HG03060 (cell line): ENCODE data around the gene ZDHHC19.

Experiments
- ATAC-seq: cut with Tn5 transposase; IDR thresholded peaks from one replicate; pipeline ENCODE4 v1.9.1; 2021; ENCODE audit warnings: low read depth, moderate number of reproducible peaks; ENCODE audit not compliant: unreplicated experiment

The ZDHHC19 gene

GRCh38 chr3:196159526-196159925, 51.7 kb downstream of the ZDHHC19 start:
- no peak for ATAC-seq

- ATAC-seq: no peak
Observed at GRCh38 chr3:196156160-196156559, 55.0 kb downstream of the ZDHHC19 start.

- ATAC-seq: no peak
Observed at GRCh38 chr3:196150481-196150880, 60.7 kb downstream of the ZDHHC19 start.

- ATAC-seq: no peak
Observed at GRCh38 chr3:196149831-196150301, 61.3 kb downstream of the ZDHHC19 start.

GRCh38 chr3:196149375-196149774, 61.8 kb downstream of the ZDHHC19 start:
- ATAC-seq: no peak
